ENCODE results near the gene GARNL3. TPM values are rescaled to one million over a fixed set of nuclear protein-coding genes. Genes with fewer than 3 reads are reported as not detected.

The GARNL3 gene
- total RNA-seq, 4 donors from 2014 or later = 4.7 to 29.3 (median 11.3) TPM

GRCh38 chr9:127313042-127313560 is 48.5 kb downstream of the GARNL3 start:
- H3K4me3 ChIP-seq = no peak overlapping the region
- no peak for ATAC-seq
- 90 to 94% methylated on average over 4 to 7 of the region's 7 CpGs for WGBS, 2 donors (ENCODE audit: low coverage in 1 of 2)
- H3K27me3 ChIP-seq = no peaks in the 10 kb centered on the region
- no peak overlapping the region for H3K27ac ChIP-seq
- peaks cover 0 to 42% of the 10 kb centered on the region in 2 donors for H3K36me3 ChIP-seq
- H3K9me3 ChIP-seq = no peaks in the 10 kb centered on the region
- TF ChIP-seq POLR2AphosphoS5 (IDR thresholded peaks at IDR 0.05) = no peak
- no peak for TF ChIP-seq EP300 (IDR thresholded peaks at IDR 0.05)
- no peak for TF ChIP-seq CTCF (IDR thresholded peaks at IDR 0.05)
- TF ChIP-seq POLR2A (IDR thresholded peaks at IDR 0.05) = no peak
- peaks cover 0 to 31% (median 0%) of the 10 kb centered on the region in 3 donors for H3K4me1 ChIP-seq

- no peak for ATAC-seq
- WGBS, 2 donors (ENCODE audit: low coverage in 1 of 2) = 100% methylated on average over 1 to 2 of the region's 2 CpGs
- Histone ChIP-seq H3K4me1 (peaks cover 0 to 30% (median 0%) of the 10 kb centered on the region in 3 donors), H3K36me3 (peaks cover 0 to 50% of the 10 kb centered on the region in 2 donors), H3K4me3 (no peak overlapping the region), H3K27ac (no peak overlapping the region), H3K9me3 (no peaks in the 10 kb centered on the region), H3K27me3 (no peaks in the 10 kb centered on the region)
- no peak for TF ChIP-seq POLR2A (IDR thresholded peaks at IDR 0.05)
- TF ChIP-seq EP300 (IDR thresholded peaks at IDR 0.05) = no peak
- no peak for TF ChIP-seq CTCF (IDR thresholded peaks at IDR 0.05)
These were observed 50.3 kb downstream of the GARNL3 start for GRCh38 chr9:127314911-127315310.

GRCh38 chr9:127316586-127317323 is 52.2 kb downstream of the GARNL3 start:
- ATAC-seq = peak; percentile 89

GRCh38 chr9:127318651-127319167 is 54.1 kb downstream of the GARNL3 start:
- Histone ChIP-seq H3K4me1 (peaks cover 0 to 16% (median 0%) of the 10 kb centered on the region in 3 donors), H3K9me3 (no peaks in the 10 kb centered on the region), H3K4me3 (no peak overlapping the region), H3K27me3 (no peaks in the 10 kb centered on the region), H3K27ac (no peak overlapping the region), H3K36me3 (peaks cover 0 to 53% of the 10 kb centered on the region in 2 donors)
- no peak for TF ChIP-seq POLR2A (IDR thresholded peaks at IDR 0.05)
- TF ChIP-seq CTCF (IDR thresholded peaks at IDR 0.05) = no peak
- no peak for TF ChIP-seq EP300 (IDR thresholded peaks at IDR 0.05)
- no peak for TF ChIP-seq POLR2AphosphoS5 (IDR thresholded peaks at IDR 0.05)
- whole genome bisulfite sequencing, 2 donors (ENCODE audit: low coverage in 1 of 2) = 54 to 84% methylated on average over 3 to 5 of the region's 5 CpGs
- no peak for ATAC-seq

More at GRCh38 chr9:127316586-127317323, 52.2 kb downstream of the GARNL3 start:
- Histone ChIP-seq H3K4me3 (no peak overlapping the region), H3K9me3 (no peaks in the 10 kb centered on the region), H3K27ac (peak overlapping the region in 1 of 4 donors; percentile 35), H3K4me1 (peaks cover 0 to 18% (median 0%) of the 10 kb centered on the region in 3 donors), H3K27me3 (no peaks in the 10 kb centered on the region), H3K36me3 (peaks cover 0 to 55% of the 10 kb centered on the region in 2 donors)
- WGBS, 2 donors (ENCODE audit: low coverage in 1 of 2) = 46 to 69% methylated on average over 4 to 5 of the region's 5 CpGs
- TF ChIP-seq POLR2A (IDR thresholded peaks at IDR 0.05) (no peak), EP300 (IDR thresholded peaks at IDR 0.05) (no peak), CTCF (IDR thresholded peaks at IDR 0.05) (no peak), POLR2AphosphoS5 (IDR thresholded peaks at IDR 0.05) (no peak)

All from gastroesophageal sphincter (tissue), 4 donors.